ENCODE results near the gene UGT2B15. TPM values are rescaled to one million over a fixed set of nuclear protein-coding genes. Genes with fewer than 3 reads are reported as not detected.
"Not testable (repeated sequence)": the region's sequence is repeated elsewhere in the genome, so short reads cannot be mapped to it uniquely, and the experiment has no call there.

UGT2B15 gene
- total RNA-seq, 1 donor from 2014 or later = not detected

- FAIRE-seq = no peak
- H3K36me3 ChIP-seq (ENCODE audit: control insufficient read depth, insufficient read depth, low read length) = no peaks in the 10 kb centered on the region
- H3K27me3 ChIP-seq (ENCODE audit: control insufficient read depth, insufficient read depth, low read length) = no peaks in the 10 kb centered on the region
- TF ChIP-seq, protein P1, sequence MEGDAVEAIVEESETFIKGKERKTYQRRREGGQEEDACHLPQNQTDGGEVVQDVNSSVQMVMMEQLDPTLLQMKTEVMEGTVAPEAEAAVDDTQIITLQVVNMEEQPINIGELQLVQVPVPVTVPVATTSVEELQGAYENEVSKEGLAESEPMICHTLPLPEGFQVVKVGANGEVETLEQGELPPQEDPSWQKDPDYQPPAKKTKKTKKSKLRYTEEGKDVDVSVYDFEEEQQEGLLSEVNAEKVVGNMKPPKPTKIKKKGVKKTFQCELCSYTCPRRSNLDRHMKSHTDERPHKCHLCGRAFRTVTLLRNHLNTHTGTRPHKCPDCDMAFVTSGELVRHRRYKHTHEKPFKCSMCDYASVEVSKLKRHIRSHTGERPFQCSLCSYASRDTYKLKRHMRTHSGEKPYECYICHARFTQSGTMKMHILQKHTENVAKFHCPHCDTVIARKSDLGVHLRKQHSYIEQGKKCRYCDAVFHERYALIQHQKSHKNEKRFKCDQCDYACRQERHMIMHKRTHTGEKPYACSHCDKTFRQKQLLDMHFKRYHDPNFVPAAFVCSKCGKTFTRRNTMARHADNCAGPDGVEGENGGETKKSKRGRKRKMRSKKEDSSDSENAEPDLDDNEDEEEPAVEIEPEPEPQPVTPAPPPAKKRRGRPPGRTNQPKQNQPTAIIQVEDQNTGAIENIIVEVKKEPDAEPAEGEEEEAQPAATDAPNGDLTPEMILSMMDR (IDR thresholded peaks at IDR 0.05; ENCODE audit: insufficient read depth, low read length, severe bottlenecking) = no peak
- peak; percentile 15 for DNase-seq (ENCODE audit: low read depth)
- no peak overlapping the region for H3K4me3 ChIP-seq (ENCODE audit: low read depth, low read length)
Measured at GRCh38 chr4:68655764-68656444, 14.5 kb downstream of the UGT2B15 start.

- no peaks in the 10 kb centered on the region for H3K36me3 ChIP-seq (ENCODE audit: control insufficient read depth, insufficient read depth, low read length)
- DNase-seq (ENCODE audit: low read depth) (peak; percentile 84), FAIRE-seq (no peak)
- no peak overlapping the region for H3K4me3 ChIP-seq (ENCODE audit: low read depth, low read length)
- TF ChIP-seq, protein P1 (IDR thresholded peaks at IDR 0.05; ENCODE audit: insufficient read depth, low read length, severe bottlenecking) = no peak
- no peaks in the 10 kb centered on the region for H3K27me3 ChIP-seq (ENCODE audit: control insufficient read depth, insufficient read depth, low read length)
Measured at GRCh38 chr4:68654946-68655721, 15.3 kb downstream of the UGT2B15 start.

DNA sequence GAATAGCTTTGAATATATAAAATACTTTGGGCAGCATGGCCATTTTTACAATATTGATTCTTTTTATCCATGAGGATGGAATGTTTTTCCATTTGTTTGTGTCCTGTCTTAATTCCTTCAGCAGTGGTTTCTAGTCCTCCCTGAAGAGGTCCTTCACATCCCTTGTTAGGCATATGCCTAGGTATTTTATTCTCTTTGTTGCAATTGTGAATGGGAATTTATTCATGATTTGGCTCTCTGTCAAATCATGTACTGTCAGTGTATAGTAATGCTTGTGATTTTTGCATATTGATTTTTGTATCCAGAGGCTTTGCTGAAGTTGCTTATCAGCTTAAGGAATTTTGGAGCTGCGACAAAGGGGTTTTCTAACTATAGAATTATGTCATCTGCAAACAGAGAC is 18.5 kb downstream of the UGT2B15 start:
- Histone ChIP-seq H3K4me3 (ENCODE audit: low read depth, low read length) (no peak overlapping the region), H3K27me3 (ENCODE audit: control insufficient read depth, insufficient read depth, low read length) (no peaks in the 10 kb centered on the region), H3K36me3 (ENCODE audit: control insufficient read depth, insufficient read depth, low read length) (no peaks in the 10 kb centered on the region)
- TF ChIP-seq, protein P1 (IDR thresholded peaks at IDR 0.05; ENCODE audit: insufficient read depth, low read length, severe bottlenecking) = no peak
- DNase-seq (ENCODE audit: low read depth) (peak; percentile 22), FAIRE-seq (no peak)

- no peak for DNase-seq (ENCODE audit: low read depth)
- Histone ChIP-seq H3K36me3 (ENCODE audit: control insufficient read depth, insufficient read depth, low read length) (no peaks in the 10 kb centered on the region), H3K27me3 (ENCODE audit: control insufficient read depth, insufficient read depth, low read length) (no peaks in the 10 kb centered on the region), H3K4me3 (ENCODE audit: low read depth, low read length) (no peak overlapping the region)
- TF ChIP-seq, protein P1 (IDR thresholded peaks at IDR 0.05; ENCODE audit: insufficient read depth, low read length, severe bottlenecking) = no peak
- no peak for FAIRE-seq
Measured at GRCh38 chr4:68630371-68630770, 40.1 kb downstream of the UGT2B15 start.

GRCh38 chr4:68622731-68623130 is 47.7 kb downstream of the UGT2B15 start:
- not testable (repeated sequence) for H3K36me3 ChIP-seq (ENCODE audit: control insufficient read depth, insufficient read depth, low read length); DNase-seq (ENCODE audit: low read depth); FAIRE-seq; H3K27me3 ChIP-seq (ENCODE audit: control insufficient read depth, insufficient read depth, low read length); H3K4me3 ChIP-seq (ENCODE audit: low read depth, low read length)

GRCh38 chr4:68617003-68617698 is 53.3 kb downstream of the UGT2B15 start:
- no peak for DNase-seq (ENCODE audit: low read depth)
- TF ChIP-seq, protein P1 (IDR thresholded peaks at IDR 0.05; ENCODE audit: insufficient read depth, low read length, severe bottlenecking) = no peak
- Histone ChIP-seq H3K36me3 (ENCODE audit: control insufficient read depth, insufficient read depth, low read length) (no peaks in the 10 kb centered on the region), H3K27me3 (ENCODE audit: control insufficient read depth, insufficient read depth, low read length) (no peaks in the 10 kb centered on the region), H3K4me3 (ENCODE audit: low read depth, low read length) (no peak overlapping the region)
- FAIRE-seq = no peak
